T-cell (primary cell): ENCODE measurements around the gene IL1RAPL2. TPM values are rescaled to one million over a fixed set of nuclear protein-coding genes. Genes with fewer than 3 reads are reported as not detected.

Source experiments
- ATAC-seq, 4 experiments: fragments of 200-7000 bp in 3 of 4; fragments of 150-1000 bp in 1 of 4; cut with Tn5 transposase; replicated peaks in 1 of 4; 1 replicate in 3 of 4; 2 replicates in 1 of 4; pipeline ENCODE4 v1.10.0; 2021; ENCODE audit warnings: moderate library complexity in 3 of 4, mild to moderate bottlenecking in 2 of 4, moderate number of reproducible peaks in 1 of 4
- CTCF ChIA-PET, 2 donors: fragments of 300-600 bp; sonication (Branson Sonifier 250); formaldehyde crosslinking; loops; one replicate each; lab custom pipeline; 2022; ENCODE audit warnings: antibody characterized with exemption in 2 of 2; lab: Charles Lee
- POLR2A ChIA-PET, 2 donors: fragments of 300-600 bp; sonication (Branson Sonifier 250); formaldehyde crosslinking; loops; one replicate each; lab custom pipeline; 2022; ENCODE audit warnings: antibody characterized with exemption in 2 of 2; lab: Charles Lee
- DNase-seq, 35 experiments: peaks; one replicate each; pipeline versions ENCODE4 v3.0.0 to v3.0.0-alpha.2; 2013 to 2023
- H3K27ac ChIP-seq: one replicate; pipeline ENCODE4 v1.5.1; 2013; ENCODE audit warnings: low read length
- H3K27me3 ChIP-seq, 2 experiments: replicated peaks in 1 of 2; 1 replicate in 1 of 2; 2 replicates in 1 of 2; pipeline versions ENCODE4 v1.6.1 to v1.7.0; 2013; ENCODE audit warnings: low read length in 1 of 2, mixed read lengths in 1 of 2; ENCODE audit not compliant: control insufficient read depth in 2 of 2, insufficient read depth in 2 of 2; ENCODE audit errors: extremely low read depth in 1 of 2
- H3K36me3 ChIP-seq, 2 donors: 1 replicate in 1 of 2; 2 replicates in 1 of 2; pipeline versions ENCODE4 v1.6.1 to v1.7.0; 2013; ENCODE audit warnings: low read length in 1 of 2; ENCODE audit not compliant: control insufficient read depth in 2 of 2, insufficient read depth in 1 of 2; ENCODE audit errors: extremely low read depth in 1 of 2
- H3K4me1 ChIP-seq, 2 experiments: 1 replicate in 1 of 2; 2 replicates in 1 of 2; pipeline versions ENCODE4 v1.6.1 to v1.7.0; 2013; ENCODE audit warnings: low read length in 2 of 2, mixed read lengths in 1 of 2; ENCODE audit not compliant: insufficient read depth in 2 of 2, control insufficient read depth in 1 of 2; ENCODE audit errors: extremely low read depth in 1 of 2
- H3K4me3 ChIP-seq, 2 donors: 1 replicate in 1 of 2; 2 replicates in 1 of 2; pipeline versions ENCODE4 v1.5.1 to v1.7.0; 2013; ENCODE audit warnings: mild to moderate bottlenecking in 2 of 2, low read length in 1 of 2, moderate library complexity in 1 of 2; ENCODE audit not compliant: control insufficient read depth in 1 of 2; ENCODE audit errors: extremely low read depth in 1 of 2
- H3K9me3 ChIP-seq: 2 replicates; pipeline ENCODE4 v1.7.0; 2013
- H3K27ac Mint-ChIP-seq, 2 donors: one replicate each; pipeline ENCODE4 v1.8.0; 2020 to 2021; ENCODE audit warnings: mild to moderate bottlenecking in 2 of 2, mixed read lengths in 2 of 2
- H3K27me3 Mint-ChIP-seq, 2 donors: one replicate each; pipeline ENCODE4 v1.8.0; 2021 to 2022; ENCODE audit warnings: mixed read lengths in 2 of 2
- H3K36me3 Mint-ChIP-seq: one replicate; pipeline ENCODE4 v1.8.0; 2021; ENCODE audit warnings: mixed read lengths
- H3K4me1 Mint-ChIP-seq, 3 donors: one replicate each; pipeline ENCODE4 v1.8.0; 2020 to 2022; ENCODE audit warnings: mixed read lengths in 3 of 3, mild to moderate bottlenecking in 1 of 3
- H3K4me3 Mint-ChIP-seq, 3 donors: one replicate each; pipeline ENCODE4 v1.8.0; 2020 to 2022; ENCODE audit warnings: mild to moderate bottlenecking in 3 of 3, mixed read lengths in 3 of 3, moderate library complexity in 3 of 3
- H3K9me3 Mint-ChIP-seq, 3 donors: one replicate each; pipeline ENCODE4 v1.8.0; 2020 to 2022; ENCODE audit warnings: mixed read lengths in 3 of 3
- WGBS: methylation state at CpG from one replicate; pipeline ENCODE4 v1.1.5; 2013; ENCODE audit warnings: missing lambda C conversion rate; ENCODE audit not compliant: insufficient coverage; 5-methylcytosine and 5-hydroxymethylcytosine counted together
- total RNA-seq, 35 experiments: library from RNA in 6 of 35; stranded (reverse) in 6 of 35; fragments of 120-200 nt in 1 of 35; gene quantifications; one replicate each; pipeline versions ENCODE4 v1.2.1 to v1.2.4 and lab custom pipeline; 2013 to 2026

Gene IL1RAPL2
- total RNA-seq, 5 donors from 2014 or later (not counting 1 experiment from before 2014, with no cell fraction given): not detected

DNA sequence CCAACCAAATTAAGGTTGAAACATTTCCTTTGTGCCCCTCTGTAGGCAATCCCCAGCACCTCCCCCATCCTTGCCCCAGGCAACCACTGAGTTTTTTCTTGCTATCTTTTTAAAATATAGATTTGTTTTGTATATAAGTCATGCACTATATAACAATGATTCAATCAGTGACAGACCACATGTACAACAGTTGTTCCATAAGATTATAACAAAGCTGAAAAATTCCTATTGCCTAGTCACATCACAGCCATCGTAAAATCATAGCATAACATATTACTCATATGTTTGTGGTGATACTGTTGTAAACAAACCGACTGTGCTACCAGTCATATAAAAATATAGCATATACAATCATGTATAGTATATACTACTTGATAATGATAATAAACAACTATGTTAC, 1044.4 kb downstream of the IL1RAPL2 start:
- POLR2A ChIA-PET: no interaction called here
- Mint-ChIP-seq H3K27me3 (peaks cover 0 to 14% of the 10 kb centered on the region in 2 donors), H3K4me1 (no peaks in the 10 kb centered on the region), H3K36me3 (no peaks in the 10 kb centered on the region), H3K4me3 (no peak overlapping the region), H3K9me3 (peaks cover 0 to 4% (median 3%) of the 10 kb centered on the region in 3 donors), H3K27ac (no peak overlapping the region)
- no peak overlapping the region for H3K27ac ChIP-seq
- CTCF ChIA-PET: no interaction called here
- no peaks in the 10 kb centered on the region for H3K36me3 ChIP-seq
- H3K4me1 ChIP-seq: no peaks in the 10 kb centered on the region
- H3K9me3 ChIP-seq: no peaks in the 10 kb centered on the region
- no CpG with 5 or more reads among the region's 2 CpGs for WGBS
- H3K4me3 ChIP-seq: no peak overlapping the region
- DNase-seq: no peak
- no peak for ATAC-seq
- H3K27me3 ChIP-seq: no peaks in the 10 kb centered on the region

GRCh38 chrX:105618393-105619101, 1052.5 kb downstream of the IL1RAPL2 start:
- DNase-seq (no peak), ATAC-seq (no peak)
- H3K4me3 ChIP-seq: no peak overlapping the region
- CTCF ChIA-PET: interaction anchor here in 1 of 2 donors (0.7 kb wide), 1 partner anchor 110 kb away, joined by 3 read pairs; no protein-coding TSS in a partner anchor
- H3K27ac ChIP-seq: no peak overlapping the region
- H3K27me3 ChIP-seq: no peaks in the 10 kb centered on the region
- Mint-ChIP-seq H3K36me3 (no peaks in the 10 kb centered on the region), H3K27ac (no peak overlapping the region), H3K9me3 (peaks cover 0 to 4% (median 3%) of the 10 kb centered on the region in 3 donors), H3K4me1 (no peaks in the 10 kb centered on the region), H3K4me3 (no peak overlapping the region), H3K27me3 (peaks cover 0 to 8% of the 10 kb centered on the region in 2 donors)
- no CpG with 5 or more reads among the region's 3 CpGs for WGBS
- no peaks in the 10 kb centered on the region for H3K4me1 ChIP-seq
- no peaks in the 10 kb centered on the region for H3K9me3 ChIP-seq
- H3K36me3 ChIP-seq: no peaks in the 10 kb centered on the region
- POLR2A ChIA-PET: interaction anchor here in 1 of 2 donors (0.6 kb wide), 1 partner anchor 22 kb away, joined by 3 read pairs; no protein-coding TSS in a partner anchor

DNA sequence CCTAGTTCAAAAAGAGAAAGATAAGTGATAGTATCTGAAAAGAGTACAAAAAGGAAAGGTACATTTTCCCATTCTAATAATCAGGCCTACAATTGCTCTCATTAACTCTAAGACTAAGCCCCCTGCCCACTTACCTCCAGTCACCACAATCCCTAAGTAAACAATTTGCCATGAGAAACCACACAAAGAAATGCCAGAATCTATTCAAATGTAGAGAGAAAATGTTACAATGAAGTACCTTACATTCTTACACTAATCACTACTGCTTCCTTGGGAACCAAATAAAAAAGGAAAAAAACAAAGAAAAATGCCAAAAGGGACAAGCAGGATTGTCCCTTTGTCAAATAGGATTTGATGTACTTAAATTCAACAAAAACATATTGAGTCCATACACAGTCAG, 1068.2 kb downstream of the IL1RAPL2 start:
- H3K4me3 Mint-ChIP-seq: no peak overlapping the region
- no peak overlapping the region for H3K4me3 ChIP-seq
- H3K27ac ChIP-seq: no peak overlapping the region
- H3K4me1 ChIP-seq: no peaks in the 10 kb centered on the region
- ATAC-seq (no peak), DNase-seq (no peak)
- H3K36me3 ChIP-seq: no peaks in the 10 kb centered on the region
- CTCF ChIA-PET: no interaction called here
- H3K9me3 ChIP-seq: no peaks in the 10 kb centered on the region
- peaks cover 0 to 5% of the 10 kb centered on the region in 2 donors for H3K27me3 Mint-ChIP-seq
- H3K4me1 Mint-ChIP-seq: no peaks in the 10 kb centered on the region
- no peaks in the 10 kb centered on the region for H3K36me3 Mint-ChIP-seq
- H3K9me3 Mint-ChIP-seq: peaks cover 0 to 5% (median 2%) of the 10 kb centered on the region in 3 donors
- no peaks in the 10 kb centered on the region for H3K27me3 ChIP-seq
- H3K27ac Mint-ChIP-seq: no peak overlapping the region
- POLR2A ChIA-PET: no interaction called here

DNA sequence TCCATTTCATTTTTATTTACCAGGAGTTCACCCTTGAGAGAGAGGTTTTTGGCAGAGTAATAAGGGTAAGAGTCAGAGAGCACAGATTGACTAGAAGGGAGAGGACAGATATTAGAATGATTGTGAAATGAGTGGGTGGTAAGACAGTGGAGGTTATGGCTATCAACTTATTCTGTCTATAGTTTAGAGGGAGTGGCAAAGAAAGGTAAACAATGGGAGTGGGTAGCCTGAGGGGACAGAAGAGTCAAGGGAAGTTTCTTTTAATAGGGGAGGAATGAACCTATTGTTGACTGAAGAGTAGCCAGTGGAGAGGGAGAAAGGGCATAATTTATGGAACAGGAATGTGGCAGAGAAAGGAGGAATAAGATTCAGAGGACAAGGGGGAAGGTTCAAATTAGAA, 1069.8 kb downstream of the IL1RAPL2 start:
- Histone ChIP-seq H3K36me3 (no peaks in the 10 kb centered on the region), H3K4me1 (no peaks in the 10 kb centered on the region), H3K4me3 (no peak overlapping the region), H3K27ac (no peak overlapping the region), H3K27me3 (no peaks in the 10 kb centered on the region), H3K9me3 (no peaks in the 10 kb centered on the region)
- ATAC-seq: no peak
- Mint-ChIP-seq H3K27me3 (peaks cover 0 to 5% of the 10 kb centered on the region in 2 donors), H3K9me3 (peaks cover 0 to 2% (median 0%) of the 10 kb centered on the region in 3 donors), H3K4me1 (no peaks in the 10 kb centered on the region), H3K27ac (no peak overlapping the region), H3K36me3 (no peaks in the 10 kb centered on the region), H3K4me3 (no peak overlapping the region)
- POLR2A ChIA-PET: no interaction called here
- DNase-seq: no peak
- CTCF ChIA-PET: no interaction called here

- ATAC-seq (no peak), DNase-seq (no peak)
- Histone ChIP-seq H3K36me3 (no peaks in the 10 kb centered on the region), H3K27ac (no peak overlapping the region), H3K9me3 (no peaks in the 10 kb centered on the region), H3K4me1 (no peaks in the 10 kb centered on the region), H3K4me3 (no peak overlapping the region), H3K27me3 (no peaks in the 10 kb centered on the region)
- ChIA-PET CTCF (no interaction called here), POLR2A (no interaction called here)
- no peak overlapping the region for H3K27ac Mint-ChIP-seq
- WGBS: no CpG with 5 or more reads among the region's 1 CpG
- peaks cover 0 to 2% (median 0%) of the 10 kb centered on the region in 3 donors for H3K9me3 Mint-ChIP-seq
- peaks cover 0 to 5% of the 10 kb centered on the region in 2 donors for H3K27me3 Mint-ChIP-seq
- no peak overlapping the region for H3K4me3 Mint-ChIP-seq
- no peaks in the 10 kb centered on the region for H3K4me1 Mint-ChIP-seq
- H3K36me3 Mint-ChIP-seq: no peaks in the 10 kb centered on the region
These were observed 1070.7 kb downstream of the IL1RAPL2 start for GRCh38 chrX:105636667-105637066.

- no peaks in the 10 kb centered on the region for H3K9me3 ChIP-seq
- H3K4me3 ChIP-seq: no peak overlapping the region
- H3K27ac ChIP-seq: no peak overlapping the region
- no peak for ATAC-seq
- no peak for DNase-seq
- H3K36me3 ChIP-seq: no peaks in the 10 kb centered on the region
- ChIA-PET POLR2A (no interaction called here), CTCF (no interaction called here)
- H3K4me1 ChIP-seq: no peaks in the 10 kb centered on the region
- Mint-ChIP-seq H3K27me3 (peaks cover 0 to 7% of the 10 kb centered on the region in 2 donors), H3K4me3 (no peak overlapping the region), H3K4me1 (no peaks in the 10 kb centered on the region), H3K36me3 (no peaks in the 10 kb centered on the region), H3K27ac (no peak overlapping the region), H3K9me3 (peaks cover 0 to 4% (median 0%) of the 10 kb centered on the region in 3 donors)
- H3K27me3 ChIP-seq: no peaks in the 10 kb centered on the region
- WGBS: no CpG with 5 or more reads among the region's 5 CpGs
These were observed 1079.8 kb downstream of the IL1RAPL2 start for GRCh38 chrX:105645667-105646357.
